ENCODE measurements around the gene NXPH3. TPM values are rescaled to one million over a fixed set of nuclear protein-coding genes. Genes with fewer than 3 reads are reported as not detected.

NXPH3 gene
- total RNA-seq, 6 experiments from 2014 or later, result 0.09 to 0.43 (median 0.21) TPM; not detected in 1

GRCh38 chr17:49582789-49583188 is 7.1 kb downstream of the NXPH3 start:
- no peak overlapping the region for H3K27ac ChIP-seq
- DNase-seq, result no peak
- intact Hi-C loops (cut with DNase I), result no loop called here
- no peaks in the 10 kb centered on the region for H3K4me1 ChIP-seq
- H3K27me3 ChIP-seq, result no peaks in the 10 kb centered on the region
- no peaks in the 10 kb centered on the region for H3K36me3 ChIP-seq
- TF ChIP-seq POLR2A (IDR thresholded peaks at IDR 0.05) (no peak), CTCF (IDR thresholded peaks at IDR 0.05) (no peak)
- WGBS (ENCODE audit: insufficient coverage, low coverage, low lambda C conversion rate, missing lambda C conversion rate), result 87% methylated on average over 8 of the region's 8 CpGs
- no peaks in the 10 kb centered on the region for H3K9me3 ChIP-seq
- no peak for ATAC-seq
- H3K4me3 ChIP-seq, result no peak overlapping the region

- DNase-seq (no peak), ATAC-seq (no peak)
- intact Hi-C loops (cut with DNase I), result no loop called here
- Histone ChIP-seq H3K4me1 (no peaks in the 10 kb centered on the region), H3K4me3 (no peak overlapping the region), H3K27me3 (no peaks in the 10 kb centered on the region), H3K9me3 (no peaks in the 10 kb centered on the region), H3K27ac (no peak overlapping the region), H3K36me3 (no peaks in the 10 kb centered on the region)
- TF ChIP-seq POLR2A (IDR thresholded peaks at IDR 0.05), result no peak
- no peak for TF ChIP-seq CTCF (IDR thresholded peaks at IDR 0.05)
- WGBS (ENCODE audit: insufficient coverage, low coverage, low lambda C conversion rate, missing lambda C conversion rate), result 88% methylated on average over 4 of the region's 5 CpGs
Measured at GRCh38 chr17:49583226-49583625, 7.6 kb downstream of the NXPH3 start.

- Histone ChIP-seq H3K4me1 (no peaks in the 10 kb centered on the region), H3K36me3 (no peaks in the 10 kb centered on the region), H3K9me3 (no peaks in the 10 kb centered on the region), H3K4me3 (no peak overlapping the region), H3K27me3 (no peaks in the 10 kb centered on the region), H3K27ac (no peak overlapping the region)
- WGBS (ENCODE audit: insufficient coverage, low coverage, low lambda C conversion rate, missing lambda C conversion rate), result 80% methylated on average over 2 of the region's 4 CpGs
- intact Hi-C loops (cut with DNase I), result no loop called here
- DNase-seq (no peak), ATAC-seq (no peak)
- TF ChIP-seq CTCF (IDR thresholded peaks at IDR 0.05) (no peak), POLR2A (IDR thresholded peaks at IDR 0.05) (no peak)
Measured at GRCh38 chr17:49583889-49584288, 8.2 kb downstream of the NXPH3 start.

- 46% methylated on average over 2 of the region's 3 CpGs for WGBS (ENCODE audit: insufficient coverage, low coverage, low lambda C conversion rate, missing lambda C conversion rate)
- TF ChIP-seq POLR2A (IDR thresholded peaks at IDR 0.05) (no peak), CTCF (IDR thresholded peaks at IDR 0.05) (no peak)
- no peaks in the 10 kb centered on the region for H3K27me3 ChIP-seq
- no peaks in the 10 kb centered on the region for H3K4me1 ChIP-seq
- ATAC-seq (peak in 1 of 4 donors; percentile 18), DNase-seq (no peak)
- no peak overlapping the region for H3K27ac ChIP-seq
- intact Hi-C loops (cut with DNase I), result no loop called here
- H3K9me3 ChIP-seq, result no peaks in the 10 kb centered on the region
- no peak overlapping the region for H3K4me3 ChIP-seq
- no peaks in the 10 kb centered on the region for H3K36me3 ChIP-seq
Measured at GRCh38 chr17:49585422-49586027, 9.9 kb downstream of the NXPH3 start.
